GM18505 (cell line): ENCODE data around the gene PRR18.
A peak's percentile ranks its signal among the peaks of the same experiment; 100 is the strongest.

Source experiments
- ATAC-seq: cut with Tn5 transposase; IDR thresholded peaks from one replicate; pipeline ENCODE4 v1.9.1; 2021; ENCODE audit not compliant: unreplicated experiment
- POLR2A ChIP-seq: IDR thresholded peaks from 4 replicates; pipeline ENCODE4 v1.6.1; 2011; ENCODE audit warnings: borderline replicate concordance; ENCODE audit not compliant: insufficient read depth, insufficient read length; ENCODE audit errors: extremely low read depth

PRR18 gene

GRCh38 chr6:166306378-166307081, 1.7 kb downstream of the PRR18 start:
- no peak for ATAC-seq
- TF ChIP-seq POLR2A, result no peak

GRCh38 chr6:166305562-166306117, 2.6 kb downstream of the PRR18 start:
- ATAC-seq, result no peak
- no peak for TF ChIP-seq POLR2A

- no peak for TF ChIP-seq POLR2A
- no peak for ATAC-seq
These were observed 4.1 kb downstream of the PRR18 start for GRCh38 chr6:166304106-166304505.

GRCh38 chr6:166301611-166302529, 6.3 kb downstream of the PRR18 start:
- no peak for ATAC-seq

GRCh38 chr6:166300357-166300987, 7.7 kb downstream of the PRR18 start:
- no peak for ATAC-seq
- no peak for TF ChIP-seq POLR2A

More at GRCh38 chr6:166301611-166302529, 6.3 kb downstream of the PRR18 start:
- TF ChIP-seq POLR2A, result no peak

GRCh38 chr6:166297606-166298005, 10.6 kb downstream of the PRR18 start:
- no peak for ATAC-seq
- no peak for TF ChIP-seq POLR2A

GRCh38 chr6:166296035-166296883, 11.9 kb downstream of the PRR18 start:
- ATAC-seq, result no peak
- no peak for TF ChIP-seq POLR2A

GRCh38 chr6:166293731-166294584, 14.2 kb downstream of the PRR18 start:
- no peak for TF ChIP-seq POLR2A
- no peak for ATAC-seq

GRCh38 chr6:166289207-166290060, 18.8 kb downstream of the PRR18 start:
- ATAC-seq, result no peak

GRCh38 chr6:166286839-166287271, 21.3 kb downstream of the PRR18 start:
- peak; percentile 97 for ATAC-seq
- TF ChIP-seq POLR2A, result no peak

More at GRCh38 chr6:166289207-166290060, 18.8 kb downstream of the PRR18 start:
- TF ChIP-seq POLR2A, result no peak

- TF ChIP-seq POLR2A, result no peak
- ATAC-seq, result no peak
These were observed 23.0 kb downstream of the PRR18 start for GRCh38 chr6:166285233-166285632.
